ENCODE data around the gene NIT2.
"Not testable (repeated sequence)": the region's sequence is repeated elsewhere in the genome, so short reads cannot be mapped to it uniquely, and the experiment has no call there.

The NIT2 gene

DNA sequence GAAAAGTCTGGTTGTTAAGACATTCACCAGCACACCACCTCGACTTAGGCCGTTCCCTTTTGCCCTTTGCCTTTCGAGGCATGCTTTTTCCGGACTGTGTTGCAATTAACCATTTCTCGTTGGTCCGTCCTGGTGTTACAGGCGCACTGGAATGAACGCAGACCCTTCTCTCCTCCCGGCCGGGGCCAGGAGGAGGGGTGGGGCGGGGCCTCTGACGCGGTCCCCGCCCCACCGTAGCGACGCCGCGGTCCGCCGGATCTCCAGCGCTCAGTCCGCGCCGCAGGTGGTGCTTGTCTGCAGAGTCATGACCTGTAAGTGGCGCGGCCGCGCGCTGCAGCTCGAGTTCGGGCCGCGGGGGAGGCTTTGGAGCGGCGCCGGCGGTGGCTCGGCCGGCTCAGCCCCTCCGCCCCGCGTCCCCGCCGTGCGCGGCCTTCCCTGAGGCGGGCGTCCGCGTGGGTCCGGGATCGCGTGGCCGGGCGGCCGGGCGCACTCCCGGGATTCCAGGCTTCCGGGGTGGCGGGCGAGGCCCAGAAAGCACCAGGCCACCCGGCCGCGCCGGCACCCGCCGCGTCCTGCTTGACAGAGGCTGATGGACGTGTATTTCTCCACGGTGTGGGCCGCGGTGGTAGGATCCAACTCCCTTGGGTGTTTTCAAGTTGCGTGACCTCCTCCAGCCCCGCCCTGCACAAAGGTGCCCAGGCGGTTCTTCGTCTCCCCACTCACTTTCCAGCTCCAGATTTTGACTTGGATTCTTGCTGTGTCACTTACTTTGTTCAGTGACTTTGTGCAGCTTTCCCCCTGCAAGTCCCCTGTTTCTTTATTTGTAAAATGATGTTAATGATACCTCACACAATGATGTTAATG is at the start of gene NIT2:
Gene NIT2 (plus strand): TSS at position 270 of the 864 bp plus-strand sequence. CDS start 35 bp downstream, at position 305.
- peak; percentile 78 for DNase-seq

DNA sequence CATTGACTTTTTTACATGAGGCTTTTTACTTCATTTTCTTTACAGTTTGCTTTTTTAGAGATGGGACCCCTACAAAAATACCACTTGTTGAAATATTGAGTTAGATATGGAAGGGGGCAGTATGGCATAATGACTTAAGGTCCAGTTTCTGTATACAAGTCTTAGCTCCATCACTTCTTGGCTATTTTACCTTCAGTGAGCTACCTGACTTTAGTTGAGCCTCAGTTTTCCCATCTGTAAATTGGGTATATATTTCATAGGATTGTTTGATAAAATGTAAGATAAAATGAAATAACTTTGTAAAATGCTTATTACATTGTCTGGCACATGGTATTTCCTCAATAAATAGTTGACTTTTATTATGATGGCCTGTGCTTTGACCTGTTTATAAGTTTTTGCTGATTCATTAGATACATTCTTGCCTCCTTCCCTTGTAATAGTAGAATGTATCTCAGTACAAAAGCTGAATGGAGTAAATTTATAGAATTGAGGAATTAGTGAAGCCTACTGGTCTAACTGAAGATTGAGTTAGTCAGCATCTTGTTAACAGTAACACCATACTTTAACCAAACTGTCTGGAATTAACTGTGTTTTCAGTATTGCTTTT is 46.2 kb upstream of the NIT2 start:
- no peak for DNase-seq

- no peak for DNase-seq
Observed at GRCh38 chr3:100289339-100289738, 45.2 kb upstream of the NIT2 start.

DNA sequence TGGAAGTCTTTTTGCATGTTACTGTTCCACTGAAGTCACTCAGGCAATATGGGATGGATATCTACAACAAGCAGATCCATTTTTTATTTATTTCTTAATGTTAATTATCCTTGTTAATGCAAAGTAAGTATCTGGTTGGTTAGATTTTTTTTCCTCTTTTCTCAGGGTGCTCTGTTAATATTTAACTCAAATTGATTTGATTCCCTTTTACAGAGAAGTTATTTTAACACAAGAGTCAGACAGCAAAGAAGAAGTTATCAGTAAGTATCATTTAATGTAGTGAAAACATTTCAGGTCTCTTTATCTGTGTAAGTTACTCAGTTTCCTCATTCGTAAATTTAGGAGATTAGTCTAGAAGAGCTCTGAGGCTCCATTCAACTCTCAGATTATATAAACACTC is 39.5 kb upstream of the NIT2 start:
- DNase-seq = no peak

DNA sequence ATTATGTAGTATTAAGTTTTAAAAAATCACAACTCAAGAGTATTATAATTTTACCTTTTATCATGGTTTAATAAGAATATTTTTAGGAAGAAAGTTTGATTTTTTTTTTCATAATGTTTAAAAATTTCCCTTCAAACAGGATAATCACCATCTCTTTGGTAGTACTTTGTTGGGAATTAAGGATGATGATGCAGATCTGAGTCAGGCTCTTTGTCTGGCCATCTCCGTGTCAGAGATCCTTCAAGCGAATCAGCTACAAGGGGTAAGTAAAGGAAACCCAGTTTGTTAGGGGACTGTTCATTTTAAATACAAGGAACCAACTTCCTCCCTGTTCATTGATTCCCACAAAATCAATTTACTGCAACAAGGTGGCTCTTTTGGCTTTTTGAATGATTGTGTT is 36.8 kb upstream of the NIT2 start:
- no peak for DNase-seq

- DNase-seq = no peak
Observed at GRCh38 chr3:100299016-100299415, 35.5 kb upstream of the NIT2 start.

GRCh38 chr3:100306695-100307094 is 27.9 kb upstream of the NIT2 start:
- DNase-seq = no peak

GRCh38 chr3:100310355-100310965 is 24.1 kb upstream of the NIT2 start:
- no peak for DNase-seq

DNA sequence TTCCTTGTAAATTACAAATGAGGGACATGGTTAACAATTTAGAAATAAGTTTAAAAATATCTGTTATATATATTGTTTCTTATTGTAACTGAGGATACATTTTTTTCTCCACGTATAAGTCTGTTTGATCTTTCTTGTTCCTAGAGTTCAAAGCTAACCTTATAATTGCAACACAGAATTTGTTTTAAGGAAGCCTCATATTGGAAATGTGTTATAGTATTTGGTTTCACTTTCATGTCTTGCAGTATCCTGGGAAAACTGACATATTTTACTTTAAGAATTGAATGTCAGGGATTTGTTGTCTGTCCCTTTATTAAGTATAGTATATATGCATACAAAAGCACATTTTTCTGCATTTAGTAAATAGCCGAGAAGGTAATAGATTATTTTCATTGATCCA is 23.5 kb upstream of the NIT2 start:
- DNase-seq = no peak

DNA sequence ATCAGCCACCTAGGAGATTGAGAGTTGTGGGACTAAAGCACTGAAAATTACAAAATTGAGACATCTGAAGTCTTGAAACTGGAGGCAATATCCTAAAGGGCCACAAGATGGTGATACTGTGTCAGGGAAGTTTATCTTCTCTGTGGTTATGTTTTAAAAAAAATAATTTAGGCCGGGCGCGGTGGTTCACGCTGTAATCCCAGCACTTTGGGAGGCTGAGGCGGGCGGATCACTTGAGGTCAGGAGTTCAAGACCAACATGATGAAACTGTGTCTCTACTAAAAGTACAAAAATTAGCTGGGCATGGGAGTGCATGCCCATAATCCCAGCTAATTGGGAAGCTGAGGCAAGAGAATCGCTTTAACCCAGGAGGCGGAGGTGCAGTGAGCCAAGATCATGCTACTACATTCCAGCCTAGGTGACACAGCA is 17.9 kb upstream of the NIT2 start:
- DNase-seq = peak; percentile 72

GRCh38 chr3:100317912-100318311 is 16.6 kb upstream of the NIT2 start:
- DNase-seq = no peak

GRCh38 chr3:100319951-100320350 is 14.6 kb upstream of the NIT2 start:
- no peak for DNase-seq

- no peak for DNase-seq
Observed at GRCh38 chr3:100324044-100324443, 10.5 kb upstream of the NIT2 start.

DNA sequence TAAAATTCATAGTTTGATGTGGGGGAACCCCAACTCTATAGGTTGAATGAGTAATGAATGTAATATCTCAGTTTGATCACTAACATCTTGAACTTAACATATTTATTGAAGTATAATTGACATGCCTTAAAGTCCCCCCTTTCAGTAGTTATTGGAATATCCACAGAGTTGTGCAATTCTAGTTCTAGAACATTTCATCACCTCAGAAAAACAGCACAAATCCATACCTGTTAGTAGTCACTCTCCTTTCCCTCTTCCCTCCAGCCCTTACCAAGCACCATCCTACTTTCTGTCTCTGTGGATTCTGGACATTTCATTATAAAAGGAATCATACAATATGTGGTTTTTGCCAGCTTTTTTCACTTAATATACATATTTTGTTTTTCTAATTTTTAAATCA is 8.7 kb upstream of the NIT2 start:
- no peak for DNase-seq

DNA sequence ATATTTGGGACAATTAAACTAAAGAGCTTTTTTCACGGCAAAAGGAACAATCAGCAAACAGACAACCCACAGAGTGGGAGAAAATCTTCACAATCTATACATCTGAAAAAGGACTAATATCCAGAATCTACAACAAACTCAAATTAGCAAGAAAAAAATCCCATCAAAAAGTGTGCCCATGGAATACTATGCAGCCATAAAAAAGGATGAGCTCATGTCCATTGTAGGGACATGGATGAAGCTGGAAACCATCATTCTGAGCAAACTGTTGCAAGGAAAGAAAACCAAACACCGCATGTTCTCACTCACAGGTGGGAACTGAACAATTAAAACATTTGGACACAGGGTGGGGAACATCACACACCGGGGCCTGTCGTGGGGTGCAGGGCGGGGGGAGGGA is 7.2 kb upstream of the NIT2 start:
- not testable (repeated sequence) for DNase-seq

GRCh38 chr3:100329800-100330489 is 4.6 kb upstream of the NIT2 start:
- DNase-seq = no peak

- DNase-seq = no peak
Observed at GRCh38 chr3:100330651-100331050, 3.9 kb upstream of the NIT2 start.

DNA sequence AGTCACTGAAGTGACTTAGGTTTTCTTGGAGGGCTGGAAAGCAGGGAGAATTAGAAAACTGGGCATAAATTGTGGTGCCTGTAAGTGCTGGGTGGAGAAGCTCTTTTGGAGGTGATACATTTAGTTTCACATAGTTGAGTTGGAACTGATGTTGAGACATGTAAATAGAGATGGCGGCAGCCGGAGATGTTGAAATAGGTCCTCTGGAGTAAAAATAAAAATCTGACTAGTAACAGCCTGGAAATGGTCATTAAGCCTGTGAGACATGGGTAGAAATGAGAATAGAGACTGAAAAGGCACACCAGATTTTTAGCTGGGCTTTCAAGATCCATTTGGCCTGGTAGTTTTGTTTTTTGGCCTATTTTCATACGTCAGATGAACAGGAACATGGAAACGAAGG is 2.9 kb upstream of the NIT2 start:
- no peak for DNase-seq

DNA sequence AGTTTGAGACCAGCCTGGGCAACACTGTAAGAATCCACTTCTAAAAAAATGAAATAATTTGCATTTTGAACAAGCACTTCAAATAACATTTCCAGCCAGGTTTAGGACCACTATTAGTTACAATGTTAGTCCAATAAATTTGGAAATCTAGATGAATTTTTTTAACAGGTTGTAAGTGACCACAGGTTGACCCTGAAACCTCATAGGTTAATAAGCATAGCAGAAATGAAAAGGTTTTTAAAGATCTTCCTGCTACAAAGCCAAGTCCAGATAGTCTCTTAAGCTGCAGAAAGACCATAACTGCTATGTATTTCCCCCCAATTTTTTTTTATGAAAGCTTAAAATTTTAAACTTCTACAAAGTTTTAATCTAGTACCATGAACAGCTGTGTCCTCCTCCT is 1.5 kb upstream of the NIT2 start:
- DNase-seq = no peak

- DNase-seq = no peak
Observed at GRCh38 chr3:100333970-100334487, 528 bp upstream of the NIT2 start.

GRCh38 chr3:100335434-100335833 is 877 bp downstream of the NIT2 start:
- peak; percentile 26 for DNase-seq

GRCh38 chr3:100336229-100336628 is 1.7 kb downstream of the NIT2 start:
- not testable (repeated sequence) for DNase-seq

DNA sequence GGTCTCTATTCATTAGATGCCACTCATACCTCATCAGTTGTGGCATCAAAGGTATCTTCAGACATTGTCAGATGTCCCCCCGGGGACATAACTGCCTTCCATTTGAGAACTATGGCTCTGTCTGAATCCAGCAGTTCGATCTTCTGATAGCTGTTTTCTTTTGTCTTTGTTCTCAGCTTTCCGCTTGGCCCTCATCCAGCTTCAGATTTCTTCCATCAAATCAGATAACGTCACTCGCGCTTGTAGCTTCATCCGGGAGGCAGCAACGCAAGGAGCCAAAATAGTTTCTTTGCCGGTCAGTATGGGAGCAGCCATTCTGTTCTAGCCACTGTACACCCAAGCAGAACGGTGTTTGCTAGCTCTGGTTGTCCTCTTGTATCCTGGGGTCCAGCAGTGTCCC is 4.4 kb downstream of the NIT2 start:
- no peak for DNase-seq

Measured in CD4-positive, alpha-beta T cell treated with Interleukin-17A for 1 hour (primary cell).